GM04504 (cell line): ENCODE measurements around the gene NPRL2.
"Not testable (repeated sequence)": the region's sequence is repeated elsewhere in the genome, so short reads cannot be mapped to it uniquely, and the experiment has no call there.

Experiments used
- DNase-seq: peaks from one replicate; pipeline ENCODE4 v3.0.0-alpha.2; 2012; ENCODE audit warnings: low read depth

The NPRL2 gene

GRCh38 chr3:50326182-50326541 lies 24.4 kb downstream of the NPRL2 start:
- no peak for DNase-seq

GRCh38 chr3:50325497-50326181 lies 24.9 kb downstream of the NPRL2 start:
- DNase-seq = no peak

- no peak for DNase-seq
These were observed 25.5 kb downstream of the NPRL2 start for GRCh38 chr3:50325113-50325480.

GRCh38 chr3:50324351-50325112 lies 26.0 kb downstream of the NPRL2 start:
- no peak for DNase-seq

GRCh38 chr3:50323614-50324199 lies 26.9 kb downstream of the NPRL2 start:
- DNase-seq = no peak

- DNase-seq = no peak
These were observed 27.4 kb downstream of the NPRL2 start for GRCh38 chr3:50323092-50323600.

- DNase-seq = no peak
These were observed 28.0 kb downstream of the NPRL2 start, which contains the start of gene HYAL2 for GRCh38 chr3:50322386-50323091. Gene HYAL2 (minus strand): TSS chr3:50322745. CDS start chr3:50320489, 2,256 bp downstream.

- DNase-seq = no peak
These were observed 28.5 kb downstream of the NPRL2 start for GRCh38 chr3:50322115-50322385.

GRCh38 chr3:50321336-50322114 lies 29.1 kb downstream of the NPRL2 start:
- DNase-seq = no peak

GRCh38 chr3:50320853-50321335 lies 29.7 kb downstream of the NPRL2 start:
- DNase-seq = no peak

GRCh38 chr3:50319894-50320625 lies 30.5 kb downstream of the NPRL2 start:
- DNase-seq = no peak

GRCh38 chr3:50319181-50319893 lies 31.2 kb downstream of the NPRL2 start:
- DNase-seq = no peak

- no peak for DNase-seq
These were observed 32.0 kb downstream of the NPRL2 start for GRCh38 chr3:50318615-50319014.

- no peak for DNase-seq
These were observed 32.4 kb downstream of the NPRL2 start for GRCh38 chr3:50318163-50318562.

GRCh38 chr3:50317300-50317699 lies 33.3 kb downstream of the NPRL2 start:
- DNase-seq = no peak

GRCh38 chr3:50316657-50317242 lies 33.8 kb downstream of the NPRL2 start:
- DNase-seq = no peak

GRCh38 chr3:50314816-50315215 lies 35.8 kb downstream of the NPRL2 start:
- no peak for DNase-seq

GRCh38 chr3:50314342-50314741 lies 36.2 kb downstream of the NPRL2 start:
- DNase-seq = no peak

- DNase-seq = not testable (repeated sequence)
These were observed 38.5 kb downstream of the NPRL2 start for GRCh38 chr3:50312041-50312440.

- no peak for DNase-seq
These were observed 46.0 kb downstream of the NPRL2 start for GRCh38 chr3:50304601-50305000.
